ENCODE results near the gene MTCL1.

MTCL1 gene

DNA sequence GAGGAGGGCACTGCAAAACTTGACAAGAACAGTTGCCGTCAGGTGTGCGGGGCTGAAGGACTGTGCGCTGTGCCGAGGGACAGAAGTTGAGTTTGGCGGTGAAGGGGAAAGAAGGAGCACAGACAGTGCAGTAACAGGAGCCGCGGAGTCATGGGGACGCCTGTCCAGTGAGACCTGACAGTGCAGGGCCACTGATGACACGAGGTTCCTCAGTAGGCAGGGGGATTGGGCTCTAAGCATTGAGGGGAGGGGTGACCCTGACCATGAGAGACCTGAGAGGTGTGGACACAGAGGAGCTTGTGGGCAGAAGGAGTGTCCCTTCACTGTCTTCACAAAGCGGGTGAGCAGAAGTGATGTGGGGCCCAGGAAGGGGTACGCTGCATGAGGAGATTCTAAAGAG lies 104.8 kb downstream of the MTCL1 start:
- DNase-seq (ENCODE audit: low read depth, low spot score) = no peak

DNA sequence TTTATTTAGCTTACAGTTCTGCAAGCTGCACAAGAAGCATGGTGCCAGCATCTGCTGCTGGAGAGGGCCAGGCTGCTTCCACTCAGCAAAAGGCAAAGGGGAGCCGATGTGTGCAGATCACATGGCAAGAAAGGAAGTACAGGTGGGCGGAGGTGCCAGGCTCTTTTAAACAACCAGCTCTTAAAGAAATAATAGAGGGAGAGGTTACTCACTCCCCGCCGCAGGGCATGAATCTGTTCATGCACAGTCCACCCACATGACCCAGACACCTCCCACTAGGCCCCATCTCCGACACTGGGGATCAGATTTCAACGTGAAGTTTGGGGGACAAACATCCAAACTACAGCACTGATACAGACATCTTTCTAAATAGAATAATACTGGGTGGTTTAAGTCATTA lies 105.8 kb downstream of the MTCL1 start:
- DNase-seq (ENCODE audit: low read depth, low spot score) = no peak

DNA sequence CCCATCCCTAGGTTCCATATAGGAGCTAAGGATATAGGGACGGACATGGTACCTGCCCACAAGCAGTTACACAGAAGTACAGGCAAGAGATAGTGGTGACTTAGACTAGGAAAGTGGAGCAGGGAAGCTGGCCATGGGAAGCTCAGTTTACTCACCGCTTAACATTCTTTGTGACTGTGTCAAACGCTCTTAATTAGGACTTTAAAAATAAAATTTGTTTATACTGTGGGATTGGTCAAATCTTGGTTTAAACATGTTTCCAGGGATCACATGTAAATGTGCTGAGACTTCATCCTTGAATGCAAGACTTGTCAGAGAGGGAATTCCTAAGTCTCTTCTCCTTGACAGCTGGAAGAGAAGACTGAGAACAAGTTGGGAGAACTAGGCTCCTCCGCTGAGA lies 107.3 kb downstream of the MTCL1 start:
- DNase-seq (ENCODE audit: low read depth, low spot score) = no peak

DNA sequence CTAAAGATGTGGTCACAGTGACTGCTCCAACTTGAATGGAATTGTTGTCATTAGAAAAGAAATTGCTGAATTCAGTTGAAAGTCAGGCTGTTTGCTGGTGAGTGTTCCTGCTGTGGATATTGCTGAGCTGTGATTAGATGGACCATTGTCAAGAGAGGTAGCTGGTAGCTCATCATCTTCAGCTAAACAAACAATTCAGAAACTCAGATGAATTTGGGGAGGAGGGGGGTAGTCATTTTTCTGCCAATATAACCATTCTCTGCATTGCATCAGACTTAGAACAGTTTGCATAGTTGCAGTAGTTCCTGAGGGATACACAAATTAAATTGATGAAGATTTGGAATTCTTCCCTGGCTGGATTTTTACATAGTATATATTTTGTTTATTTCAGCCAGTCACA lies 108.3 kb downstream of the MTCL1 start:
- DNase-seq (ENCODE audit: low read depth, low spot score) = no peak

DNA sequence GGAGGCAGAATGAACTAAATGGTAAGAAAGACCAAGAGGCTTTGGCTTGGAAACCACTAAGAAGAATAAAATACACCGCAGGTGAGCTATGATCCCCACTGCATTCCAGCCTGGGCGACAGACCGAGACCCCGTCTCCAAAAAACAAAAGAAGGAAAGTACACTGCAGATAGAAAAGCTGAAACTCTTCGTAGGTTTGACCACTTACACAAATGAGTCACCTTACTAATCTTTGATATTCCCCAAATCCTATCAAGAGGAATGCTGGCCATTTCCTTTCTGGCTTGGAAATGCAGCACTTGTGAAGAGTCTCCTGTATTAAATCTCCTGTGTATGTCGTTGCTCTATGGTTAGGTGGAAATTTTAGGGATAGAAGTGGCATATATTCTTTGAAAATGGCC lies 108.8 kb downstream of the MTCL1 start:
- DNase-seq (ENCODE audit: low read depth, low spot score) = no peak

DNA sequence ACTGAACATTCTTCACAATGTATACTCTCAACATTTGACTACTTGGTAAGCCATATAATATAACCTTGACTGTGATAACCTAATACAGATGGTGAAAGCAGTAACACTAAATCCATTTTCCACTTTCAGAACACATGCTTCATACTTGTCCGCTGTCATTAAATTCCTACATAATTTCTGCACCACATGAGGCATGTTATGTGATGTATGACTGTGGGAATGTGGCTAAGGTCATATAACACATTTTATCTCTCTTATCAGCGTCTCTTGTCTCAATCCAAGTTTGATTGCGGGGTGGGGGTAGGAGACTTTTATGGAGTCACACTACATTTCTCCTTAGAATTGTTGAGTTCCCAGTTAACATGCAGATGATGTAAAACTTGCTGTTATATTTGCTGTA lies 110.9 kb downstream of the MTCL1 start:
- DNase-seq (ENCODE audit: low read depth, low spot score) = no peak

DNA sequence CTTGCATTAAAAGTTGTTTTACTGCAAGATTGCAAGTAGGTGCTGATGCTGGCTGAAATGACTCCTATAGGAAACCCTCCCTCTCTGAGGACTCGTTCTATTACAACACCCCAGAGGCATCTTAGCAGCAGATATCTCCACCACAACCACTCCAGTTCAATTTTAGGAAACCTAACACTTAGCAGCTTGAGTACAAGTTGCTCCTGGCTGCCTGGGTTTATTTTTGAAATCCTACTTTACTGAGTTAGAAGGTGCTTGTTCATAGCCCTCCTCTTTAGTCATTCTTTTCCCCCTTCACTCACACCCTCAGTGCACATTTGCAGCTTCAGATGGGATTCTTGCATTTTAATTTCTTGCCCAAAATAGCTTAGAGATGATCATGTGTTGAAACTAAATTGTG lies 111.5 kb downstream of the MTCL1 start:
- no peak for DNase-seq (ENCODE audit: low read depth, low spot score)

DNA sequence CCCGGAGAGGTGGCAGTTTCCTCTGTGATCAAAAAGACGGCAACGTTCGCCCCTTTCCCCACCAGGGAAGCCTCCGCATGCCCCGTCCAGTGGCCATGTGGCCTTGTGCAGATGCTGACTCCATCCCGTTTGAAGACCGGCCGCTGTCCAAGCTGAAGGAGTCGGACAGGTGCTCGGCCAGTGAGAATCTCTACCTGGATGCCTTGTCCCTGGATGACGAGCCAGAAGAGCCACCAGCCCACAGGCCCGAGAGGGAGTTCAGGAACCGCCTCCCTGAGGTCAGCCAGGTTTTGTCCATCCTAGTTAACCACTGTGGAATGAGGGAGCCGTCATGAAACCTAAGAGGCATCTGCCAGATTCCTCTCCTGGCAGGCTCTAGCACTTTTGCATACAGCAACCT lies 113.6 kb downstream of the MTCL1 start:
- no peak for DNase-seq (ENCODE audit: low read depth, low spot score)

DNA sequence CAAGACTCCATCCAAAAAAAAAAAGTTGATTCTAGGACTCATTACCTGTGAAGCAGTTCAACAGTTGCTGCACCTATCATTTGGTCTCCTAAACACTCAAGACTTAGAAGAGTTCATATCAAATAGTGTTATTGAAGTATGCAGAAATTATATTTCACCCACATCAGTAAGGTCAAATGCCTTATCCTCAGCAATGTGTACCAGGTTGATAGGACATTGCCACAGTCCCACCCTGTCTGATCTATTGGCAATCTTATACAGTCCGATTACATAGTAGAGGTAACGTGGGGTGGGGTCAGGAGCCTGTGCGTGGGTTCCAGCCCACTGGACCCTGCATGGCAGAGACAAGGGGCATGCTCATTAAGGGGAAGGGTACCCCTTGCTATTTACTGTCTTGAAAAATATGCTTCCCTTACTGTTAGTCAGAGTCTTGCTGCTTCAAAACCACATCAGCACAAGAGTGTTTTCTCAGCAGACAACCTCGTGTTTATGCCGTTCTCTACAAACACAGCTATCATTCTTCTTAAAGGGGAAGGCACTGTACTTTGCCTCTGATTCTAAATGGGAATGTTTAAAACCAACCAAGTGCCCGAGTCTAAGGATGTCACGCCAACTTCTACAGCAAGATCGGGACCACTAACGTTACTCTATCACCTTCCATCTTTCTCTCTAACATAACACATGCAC lies 115.2 kb downstream of the MTCL1 start:
- DNase-seq (ENCODE audit: low read depth, low spot score) = no peak

DNA sequence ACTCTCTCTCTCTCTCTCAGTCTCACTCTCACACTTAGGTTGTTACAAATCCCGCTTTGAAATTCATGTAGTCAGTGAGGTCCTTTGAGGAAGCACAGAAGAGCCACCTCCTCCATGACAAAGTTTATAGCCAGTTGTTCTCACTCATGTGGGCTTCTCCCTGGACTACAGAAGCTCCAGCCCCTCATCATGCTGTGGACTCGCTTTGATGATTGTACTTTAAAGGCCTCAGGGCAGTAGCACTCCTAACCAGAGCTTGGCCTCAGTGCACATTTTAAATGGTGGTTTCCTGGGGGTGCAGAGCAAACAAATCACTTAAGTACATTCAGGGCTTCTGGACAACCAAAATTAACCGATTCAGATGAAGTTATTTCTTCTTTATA lies 115.7 kb downstream of the MTCL1 start:
- no peak for DNase-seq (ENCODE audit: low read depth, low spot score)

DNA sequence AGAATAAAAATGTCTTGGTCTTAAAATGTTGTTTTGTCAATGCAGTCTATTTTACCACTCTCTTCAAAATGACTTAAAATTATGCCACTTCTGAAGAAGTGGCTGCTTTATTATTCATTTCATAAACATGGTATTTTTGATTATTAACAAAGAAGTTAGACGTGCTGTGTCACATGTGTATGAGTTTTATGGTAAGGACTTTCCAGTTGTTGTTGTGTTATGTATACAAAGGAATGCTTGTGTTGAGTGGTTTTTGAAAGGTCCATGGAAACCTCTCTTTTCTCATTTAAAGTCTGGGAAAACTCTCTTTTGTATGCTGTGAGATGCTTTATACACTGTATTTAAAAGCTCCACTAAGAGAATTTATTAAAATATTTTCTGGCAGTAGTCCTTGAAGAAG lies 116.2 kb downstream of the MTCL1 start:
- DNase-seq (ENCODE audit: low read depth, low spot score) = no peak

DNA sequence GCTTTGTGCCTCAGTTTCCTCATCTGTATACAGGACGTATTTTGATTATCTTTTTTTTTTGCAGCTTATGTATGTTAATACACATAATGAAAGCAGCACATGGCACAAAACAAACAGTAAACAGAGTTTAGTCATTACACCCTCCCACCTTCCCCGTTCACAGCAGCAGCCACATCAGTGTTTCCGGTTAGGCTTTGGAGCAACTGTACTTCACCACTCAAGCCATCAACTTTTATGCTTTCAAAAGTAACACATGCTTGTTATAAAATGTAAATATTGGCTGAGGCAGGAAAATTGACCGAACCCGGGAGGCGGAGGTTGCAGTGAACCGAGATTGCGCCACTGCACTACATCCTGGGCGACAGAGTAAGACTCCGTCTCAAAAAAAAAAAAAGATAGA lies 117.3 kb downstream of the MTCL1 start:
- no peak for DNase-seq (ENCODE audit: low read depth, low spot score)

DNA sequence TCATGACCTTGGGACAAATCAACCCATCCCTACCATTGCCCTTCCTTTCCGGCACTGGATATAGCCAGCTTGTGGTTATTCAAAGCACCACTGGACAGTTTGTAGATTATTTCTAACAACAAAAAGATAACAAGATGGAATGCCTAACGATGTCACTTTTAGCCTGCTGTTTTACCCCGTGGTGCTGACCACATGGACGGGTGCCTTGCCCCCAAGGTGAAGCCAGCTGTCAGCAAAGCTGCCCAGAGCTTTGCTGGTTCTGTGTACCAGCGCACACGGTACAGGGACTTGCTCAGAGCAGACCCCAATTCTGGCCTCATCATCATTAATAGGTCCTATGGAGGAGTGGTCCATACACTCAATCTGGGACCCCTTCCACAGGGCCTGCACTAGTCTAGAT lies 118.2 kb downstream of the MTCL1 start:
- DNase-seq (ENCODE audit: low read depth, low spot score) = no peak

DNA sequence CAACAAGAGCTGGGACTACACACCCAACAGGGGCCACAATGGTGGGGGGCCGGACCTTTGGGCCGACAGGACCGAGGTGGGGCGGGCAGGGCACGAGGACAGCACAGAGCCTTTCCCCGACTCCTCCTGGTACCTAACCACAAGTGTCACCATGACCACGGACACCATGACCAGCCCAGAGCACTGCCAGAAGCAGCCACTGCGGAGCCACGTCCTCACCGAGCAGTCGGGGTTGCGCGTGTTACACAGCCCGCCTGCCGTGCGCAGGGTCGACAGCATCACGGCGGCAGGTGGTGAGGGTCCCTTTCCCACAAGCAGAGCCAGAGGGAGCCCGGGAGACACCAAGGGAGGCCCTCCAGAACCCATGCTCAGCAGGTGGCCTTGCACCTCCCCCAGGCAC lies 119.5 kb downstream of the MTCL1 start:
- no peak for DNase-seq (ENCODE audit: low read depth, low spot score)

DNA sequence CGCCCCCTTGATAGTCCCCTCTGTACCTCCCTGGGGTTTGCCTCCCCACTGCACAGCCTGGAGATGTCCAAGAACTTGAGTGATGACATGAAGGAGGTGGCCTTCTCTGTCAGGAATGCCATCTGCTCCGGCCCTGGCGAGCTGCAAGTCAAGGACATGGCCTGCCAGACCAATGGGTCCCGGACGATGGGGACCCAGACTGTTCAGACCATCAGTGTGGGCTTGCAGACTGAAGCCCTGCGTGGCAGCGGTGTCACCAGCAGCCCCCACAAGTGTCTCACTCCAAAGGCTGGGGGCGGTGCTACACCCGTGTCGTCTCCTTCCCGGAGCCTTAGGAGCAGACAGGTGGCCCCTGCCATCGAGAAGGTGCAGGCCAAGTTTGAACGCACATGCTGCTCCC lies 119.9 kb downstream of the MTCL1 start:
- no peak for DNase-seq (ENCODE audit: low read depth, low spot score)

DNA sequence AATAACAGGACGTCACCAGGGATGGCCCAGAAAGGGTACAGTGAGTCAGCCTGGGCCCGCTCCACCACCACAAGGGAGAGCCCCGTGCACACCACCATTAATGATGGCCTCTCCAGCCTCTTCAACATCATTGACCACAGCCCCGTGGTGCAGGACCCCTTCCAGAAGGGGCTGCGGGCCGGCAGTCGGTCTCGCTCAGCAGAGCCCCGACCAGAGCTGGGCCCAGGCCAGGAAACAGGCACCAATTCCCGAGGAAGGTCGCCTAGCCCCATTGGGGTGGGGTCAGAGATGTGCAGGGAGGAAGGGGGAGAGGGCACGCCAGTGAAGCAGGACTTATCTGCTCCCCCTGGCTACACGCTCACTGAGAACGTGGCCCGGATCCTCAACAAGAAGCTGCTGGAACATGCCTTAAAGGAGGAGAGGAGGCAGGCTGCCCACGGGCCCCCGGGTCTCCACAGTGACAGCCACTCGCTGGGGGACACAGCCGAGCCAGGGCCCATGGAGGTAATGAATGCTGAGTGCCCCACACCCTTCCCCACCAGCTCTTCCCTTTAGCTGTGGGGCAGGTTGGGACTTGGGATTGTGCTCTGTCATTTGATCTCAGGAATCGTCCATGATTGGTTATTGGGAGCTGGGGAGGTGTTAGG lies 120.5 kb downstream of the MTCL1 start:
- no peak for DNase-seq (ENCODE audit: low read depth, low spot score)

DNA sequence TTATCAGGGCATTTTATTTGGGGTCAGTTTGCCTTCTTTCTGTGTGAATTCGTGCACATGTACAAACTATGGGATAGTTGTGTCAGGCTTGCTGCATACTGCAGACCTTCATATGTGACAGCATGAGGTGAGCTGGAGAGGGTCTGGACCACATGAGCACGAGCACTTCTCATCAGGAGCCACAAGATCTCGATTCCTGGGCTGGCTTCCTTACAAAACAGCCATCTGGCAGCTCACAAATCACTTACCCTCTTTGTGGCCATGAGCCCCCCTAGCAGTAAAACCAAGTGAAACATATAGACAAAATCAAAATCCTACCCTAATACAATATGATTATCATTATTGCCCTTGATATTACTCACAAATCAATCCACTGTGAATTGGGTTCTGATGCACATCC lies 121.2 kb downstream of the MTCL1 start:
- DNase-seq (ENCODE audit: low read depth, low spot score) = no peak

DNA sequence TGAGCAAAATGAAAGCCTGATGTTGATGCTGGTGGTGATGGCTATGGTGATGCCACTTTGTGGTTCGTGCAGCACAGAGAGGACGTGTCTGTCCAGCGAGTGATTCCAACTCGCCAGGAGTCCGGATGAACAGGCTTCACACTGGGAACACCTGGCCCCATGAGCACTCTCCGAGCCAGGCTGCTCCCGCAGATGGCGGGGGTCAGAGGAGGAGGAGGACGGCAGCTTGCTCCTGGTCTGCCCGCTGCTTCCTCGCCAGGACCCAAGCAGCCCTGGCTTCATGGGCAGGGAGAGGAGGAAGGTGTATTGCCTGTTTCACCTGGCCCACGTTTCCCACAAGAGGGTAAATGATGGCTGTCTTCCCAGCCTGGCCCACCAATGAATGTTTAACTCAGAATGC lies 121.6 kb downstream of the MTCL1 start:
- DNase-seq (ENCODE audit: low read depth, low spot score) = no peak

DNA sequence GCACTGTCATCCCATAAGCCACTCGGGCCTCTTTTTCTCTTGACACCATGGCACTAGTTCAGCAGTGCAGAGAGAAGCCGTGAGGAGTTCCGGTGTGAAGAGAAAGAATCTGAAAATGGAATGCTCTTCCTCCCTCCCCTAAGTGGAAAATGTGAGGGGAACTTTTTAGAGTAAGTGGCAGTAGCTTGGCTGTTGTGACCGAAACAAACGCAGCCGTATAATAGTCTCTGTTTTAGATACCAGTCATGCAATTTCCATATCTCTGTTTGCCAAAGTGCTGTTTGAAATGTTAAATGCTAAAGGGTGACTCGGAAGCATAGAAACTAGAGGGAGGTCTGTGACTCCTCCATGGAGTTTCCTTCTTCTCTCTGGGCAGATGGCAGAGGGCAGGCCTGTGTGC lies 122.9 kb downstream of the MTCL1 start:
- no peak for DNase-seq (ENCODE audit: low read depth, low spot score)

DNA sequence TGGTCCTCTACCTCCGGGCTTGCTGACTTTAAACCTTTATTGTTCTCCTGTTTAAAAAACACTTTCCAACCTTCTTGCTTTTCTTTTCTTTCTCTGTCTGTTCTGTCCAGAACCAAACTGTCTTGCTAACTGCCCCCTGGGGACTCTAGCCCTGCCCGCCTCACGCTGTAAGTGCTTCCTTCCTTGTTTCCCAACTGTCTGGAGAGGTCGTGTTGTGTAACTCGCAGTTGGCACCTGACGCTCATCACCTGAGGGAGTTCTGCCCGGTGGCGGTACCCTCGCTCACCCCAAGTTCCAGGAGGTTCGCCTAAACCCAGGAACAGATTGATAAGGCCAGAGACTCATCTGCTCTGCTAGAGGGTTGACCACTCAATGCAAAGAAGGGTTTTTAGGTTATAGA lies 123.4 kb downstream of the MTCL1 start:
- no peak for DNase-seq (ENCODE audit: low read depth, low spot score)

DNA sequence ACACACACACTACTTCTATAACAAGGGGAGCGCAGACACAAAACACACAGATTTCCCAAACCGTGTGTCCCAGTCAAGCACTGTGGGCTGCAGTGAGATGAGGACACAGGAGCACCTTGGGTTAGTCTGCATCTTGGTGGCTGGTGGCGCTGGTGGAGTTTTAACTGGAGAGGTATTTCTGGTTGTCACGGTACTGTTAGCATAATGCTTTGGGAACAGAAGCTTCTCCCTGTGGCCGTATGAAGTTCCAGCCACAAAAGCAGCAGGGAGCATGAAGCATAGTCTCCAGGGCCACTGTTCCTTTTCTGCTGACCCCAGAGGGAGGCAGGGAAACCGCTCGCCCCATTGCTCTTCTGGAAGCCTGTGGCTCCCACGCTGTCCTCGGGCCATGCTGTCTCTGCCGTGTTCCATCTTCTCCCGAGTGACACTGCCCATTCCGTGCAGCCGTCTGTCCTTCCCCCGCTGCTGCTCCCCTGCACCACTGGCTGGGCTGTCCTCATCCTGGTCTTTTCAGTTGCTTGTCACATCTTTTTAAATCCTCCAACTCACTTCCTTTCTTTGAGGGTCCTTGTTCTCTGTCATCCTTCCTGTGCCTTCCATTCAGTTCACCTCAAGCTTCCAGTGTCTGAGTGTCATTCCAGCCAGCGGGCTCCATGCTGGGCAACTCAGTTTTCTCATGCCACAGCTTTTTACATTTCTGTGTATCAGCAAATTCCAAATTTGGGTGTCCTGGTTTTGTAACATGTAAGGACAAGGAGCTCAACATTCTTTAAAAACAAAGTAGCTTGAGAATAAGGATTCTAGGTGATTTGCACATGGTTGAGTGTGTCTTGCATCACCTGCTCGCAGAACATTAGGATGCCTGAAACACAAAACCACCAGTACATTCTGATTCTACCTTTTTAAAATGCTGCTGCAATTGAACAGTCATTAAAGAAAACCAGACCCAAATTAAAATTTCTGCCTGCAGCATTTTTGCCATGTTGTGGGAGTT lies 125.0 kb downstream of the MTCL1 start:
- DNase-seq (ENCODE audit: low read depth, low spot score) = no peak

DNA sequence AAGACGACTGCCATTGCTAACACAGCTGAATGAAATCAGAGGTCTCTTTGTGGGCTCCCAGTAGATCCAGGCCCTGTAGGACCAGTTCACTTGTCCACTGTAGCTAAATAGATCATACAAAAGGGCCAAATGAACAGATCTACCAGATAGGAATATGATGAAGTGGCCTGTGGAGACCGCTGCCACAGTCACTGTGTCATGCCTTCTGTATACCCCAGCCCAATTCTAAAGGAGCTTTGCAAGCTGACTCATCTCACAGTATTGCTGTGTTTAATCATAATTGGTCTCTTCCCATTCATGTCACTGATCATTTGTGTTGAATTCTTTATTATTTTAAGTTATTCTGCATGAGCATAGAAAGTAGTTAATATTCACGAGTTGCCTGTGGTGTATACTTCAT lies 125.8 kb downstream of the MTCL1 start:
- no peak for DNase-seq (ENCODE audit: low read depth, low spot score)

DNA sequence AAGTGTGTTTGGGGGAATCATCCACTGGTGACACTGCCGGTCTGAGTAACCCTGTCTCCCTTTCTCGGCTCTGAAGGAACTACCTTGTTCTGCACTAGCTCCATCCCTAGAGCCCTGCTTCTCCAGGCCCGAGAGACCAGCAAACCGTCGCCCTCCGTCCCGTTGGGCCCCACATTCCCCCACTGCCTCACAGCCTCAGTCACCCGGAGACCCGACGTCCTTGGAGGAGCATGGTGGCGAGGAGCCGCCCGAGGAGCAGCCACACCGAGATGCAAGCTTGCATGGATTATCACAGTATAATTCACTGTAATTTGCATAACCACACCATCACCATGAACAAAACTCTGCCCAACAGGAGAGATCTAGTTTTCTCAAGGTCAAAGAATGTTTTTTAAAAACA lies 126.2 kb downstream of the MTCL1 start:
- DNase-seq (ENCODE audit: low read depth, low spot score) = no peak
